Measurements from ENCODE around the gene GPR82.

GPR82 gene

DNA sequence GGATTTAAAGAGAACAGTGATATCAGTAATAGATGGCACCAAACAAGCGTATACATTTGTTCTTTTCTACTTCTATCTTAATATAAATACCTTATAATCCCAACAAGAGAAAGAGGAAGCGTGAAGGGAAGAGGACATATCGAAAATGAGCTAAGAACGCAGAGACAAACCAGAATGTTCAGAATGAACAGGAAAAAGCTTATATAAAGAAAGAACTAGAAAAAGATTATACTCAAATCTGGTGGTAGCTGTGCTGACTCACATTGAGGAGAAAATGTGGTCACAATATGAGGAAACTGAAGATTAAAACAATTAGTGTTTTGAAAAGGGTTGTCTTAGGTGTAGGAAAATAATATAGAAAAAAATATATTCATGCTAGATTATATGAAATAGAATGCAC is 37.2 kb upstream of the GPR82 start:
- no peak for DNase-seq
- Histone ChIP-seq H3K4me3 (ENCODE audit: low read length) (no peak overlapping the region), H3K23ac (ENCODE audit: low read length) (no peak overlapping the region), H3K56ac (ENCODE audit: low read length) (no peak overlapping the region), H2BK15ac (replicated peaks; ENCODE audit: low read depth) (no peak overlapping the region), H2BK5ac (ENCODE audit: low read length) (no peak overlapping the region), H4K5ac (ENCODE audit: low read length) (no peak overlapping the region), H3K4me1 (ENCODE audit: control insufficient read depth, low read depth, low read length) (no peaks in the 10 kb centered on the region), H3K4ac (ENCODE audit: low read depth, low read length) (no peak overlapping the region), H3K18ac (ENCODE audit: low read length) (no peak overlapping the region), H3K79me1 (ENCODE audit: low read length) (no peaks in the 10 kb centered on the region), H4K8ac (ENCODE audit: low read depth, low read length) (no peak overlapping the region), H3K9ac (ENCODE audit: low read length) (no peak overlapping the region), H2AK5ac (ENCODE audit: low read length) (no peak overlapping the region), H2BK120ac (ENCODE audit: low read depth, low read length) (no peak overlapping the region), H3K36me3 (ENCODE audit: control insufficient read depth, insufficient read depth, low read length) (no peaks in the 10 kb centered on the region), H3K27ac (ENCODE audit: low read depth, low read length) (no peak overlapping the region), H3K27me3 (ENCODE audit: insufficient read depth, low read length, poor library complexity) (no peaks in the 10 kb centered on the region), H3K4me2 (ENCODE audit: low read length) (no peak overlapping the region), H3K79me2 (ENCODE audit: control insufficient read depth, insufficient read depth, low read length) (no peaks in the 10 kb centered on the region)
- no CpG with 5 or more reads among the region's 4 CpGs for whole genome bisulfite sequencing (ENCODE audit: extremely low coverage, insufficient coverage, low lambda C conversion rate)

DNA sequence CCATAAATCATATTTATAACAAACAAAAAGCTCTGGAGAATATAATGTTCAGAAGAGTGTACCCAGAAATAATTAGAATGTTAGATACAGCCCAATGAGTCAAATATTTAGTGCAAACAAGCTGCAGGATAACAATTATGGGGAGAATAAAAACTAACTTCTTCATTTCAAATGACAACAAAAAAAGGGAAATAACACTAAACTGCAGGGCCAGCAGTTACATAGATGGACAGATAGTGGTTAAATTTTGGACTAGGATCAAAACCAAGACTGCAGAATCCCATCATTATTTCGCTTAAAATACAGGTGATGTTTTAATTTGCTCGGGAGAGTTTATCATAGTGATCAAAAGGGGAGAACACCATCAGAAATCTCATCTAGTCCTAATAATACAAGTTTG is 35.8 kb upstream of the GPR82 start:
- H3K18ac ChIP-seq (ENCODE audit: low read length), result no peak overlapping the region
- no peak overlapping the region for H3K4me3 ChIP-seq (ENCODE audit: low read length)
- no peaks in the 10 kb centered on the region for H3K36me3 ChIP-seq (ENCODE audit: control insufficient read depth, insufficient read depth, low read length)
- no peak overlapping the region for H3K4ac ChIP-seq (ENCODE audit: low read depth, low read length)
- H3K27ac ChIP-seq (ENCODE audit: low read depth, low read length), result no peak overlapping the region
- H3K4me2 ChIP-seq (ENCODE audit: low read length), result no peak overlapping the region
- H3K79me1 ChIP-seq (ENCODE audit: low read length), result no peaks in the 10 kb centered on the region
- H3K27me3 ChIP-seq (ENCODE audit: insufficient read depth, low read length, poor library complexity), result no peaks in the 10 kb centered on the region
- WGBS (ENCODE audit: extremely low coverage, insufficient coverage, low lambda C conversion rate), result no CpG with 5 or more reads among the region's 2 CpGs
- H3K23ac ChIP-seq (ENCODE audit: low read length), result no peak overlapping the region
- H3K9ac ChIP-seq (ENCODE audit: low read length), result no peak overlapping the region
- no peak overlapping the region for H4K8ac ChIP-seq (ENCODE audit: low read depth, low read length)
- no peak overlapping the region for H2AK5ac ChIP-seq (ENCODE audit: low read length)
- no peak for DNase-seq
- no peak overlapping the region for H2BK5ac ChIP-seq (ENCODE audit: low read length)
- no peak overlapping the region for H2BK120ac ChIP-seq (ENCODE audit: low read depth, low read length)
- H3K56ac ChIP-seq (ENCODE audit: low read length), result no peak overlapping the region
- H3K79me2 ChIP-seq (ENCODE audit: control insufficient read depth, insufficient read depth, low read length), result no peaks in the 10 kb centered on the region
- no peak overlapping the region for H4K5ac ChIP-seq (ENCODE audit: low read length)
- H2BK15ac ChIP-seq (replicated peaks; ENCODE audit: low read depth), result no peak overlapping the region
- H3K4me1 ChIP-seq (ENCODE audit: control insufficient read depth, low read depth, low read length), result no peaks in the 10 kb centered on the region

DNA sequence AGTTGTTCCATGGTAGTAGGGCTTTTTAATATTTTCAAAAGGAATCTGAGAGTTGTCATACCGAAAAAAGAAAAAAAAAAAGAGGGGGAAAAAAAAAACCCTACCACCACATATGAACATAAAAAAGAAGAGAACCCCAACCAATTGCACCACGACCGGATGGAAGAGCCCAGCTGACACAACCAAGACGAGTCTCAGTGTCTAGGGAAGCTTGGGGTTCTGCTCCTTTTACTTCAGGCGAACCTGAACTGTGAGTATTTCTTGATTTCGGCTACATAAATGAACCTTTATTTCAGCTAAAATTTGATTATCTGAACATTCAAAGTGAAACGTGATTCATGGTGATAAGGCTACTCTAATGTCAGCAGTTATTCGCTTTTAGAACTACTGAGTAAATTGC is 35.1 kb upstream of the GPR82 start, which contains the start of gene GPR34:
GPR34 (plus strand) TSS at position 139 of the 400 bp plus-strand sequence. CDS start 6,661 bp downstream, outside the sequence.
- no peak within 1 kb of the TSS for H3K56ac ChIP-seq (ENCODE audit: low read length)
- H3K36me3 ChIP-seq (ENCODE audit: control insufficient read depth, insufficient read depth, low read length), result no peaks in the 10 kb centered on the region
- no peak for DNase-seq
- H3K23ac ChIP-seq (ENCODE audit: low read length), result no peak within 1 kb of the TSS
- no peak within 1 kb of the TSS for H3K18ac ChIP-seq (ENCODE audit: low read length)
- H3K79me1 ChIP-seq (ENCODE audit: low read length), result no peaks in the 10 kb centered on the region
- no peak within 1 kb of the TSS for H2BK120ac ChIP-seq (ENCODE audit: low read depth, low read length)
- no peak within 1 kb of the TSS for H2BK5ac ChIP-seq (ENCODE audit: low read length)
- no peaks in the 10 kb centered on the region for H3K4me1 ChIP-seq (ENCODE audit: control insufficient read depth, low read depth, low read length)
- no peak within 1 kb of the TSS for H4K8ac ChIP-seq (ENCODE audit: low read depth, low read length)
- H3K27ac ChIP-seq (ENCODE audit: low read depth, low read length), result no peak within 1 kb of the TSS
- H3K4me2 ChIP-seq (ENCODE audit: low read length), result no peak within 1 kb of the TSS
- H3K27me3 ChIP-seq (ENCODE audit: insufficient read depth, low read length, poor library complexity), result no peaks in the 10 kb centered on the region
- no peak within 1 kb of the TSS for H3K9ac ChIP-seq (ENCODE audit: low read length)
- H4K5ac ChIP-seq (ENCODE audit: low read length), result no peak within 1 kb of the TSS
- no peak within 1 kb of the TSS for H3K4ac ChIP-seq (ENCODE audit: low read depth, low read length)
- no CpG with 5 or more reads among the region's 8 CpGs for WGBS (ENCODE audit: extremely low coverage, insufficient coverage, low lambda C conversion rate)
- no peak within 1 kb of the TSS for H2AK5ac ChIP-seq (ENCODE audit: low read length)
- no peak within 1 kb of the TSS for H2BK15ac ChIP-seq (replicated peaks; ENCODE audit: low read depth)
- no peak within 1 kb of the TSS for H3K4me3 ChIP-seq (ENCODE audit: low read length)
- H3K79me2 ChIP-seq (ENCODE audit: control insufficient read depth, insufficient read depth, low read length), result no peaks in the 10 kb centered on the region

DNA sequence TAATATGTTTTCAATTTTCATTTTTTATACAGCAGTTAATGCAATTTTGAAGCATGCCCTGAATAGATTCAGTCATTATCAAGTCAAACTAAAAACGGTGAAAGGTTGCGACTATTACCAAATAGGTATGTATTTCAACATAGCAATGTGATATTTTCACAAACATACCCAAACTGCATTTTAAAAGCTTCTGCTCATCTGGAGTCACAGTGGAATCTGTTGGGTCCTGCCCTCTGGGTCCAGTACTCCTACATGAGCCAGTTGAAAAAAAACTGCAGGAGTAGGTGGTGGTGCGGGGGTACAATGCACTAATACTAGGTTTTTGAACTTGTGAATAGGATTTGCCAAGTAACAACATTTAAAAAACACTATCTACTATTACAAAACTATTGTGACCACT is 34.3 kb upstream of the GPR82 start:
- no CpG with 5 or more reads among the region's 3 CpGs for WGBS (ENCODE audit: extremely low coverage, insufficient coverage, low lambda C conversion rate)
- Histone ChIP-seq H4K5ac (ENCODE audit: low read length) (no peak overlapping the region), H2BK120ac (ENCODE audit: low read depth, low read length) (no peak overlapping the region), H3K4ac (ENCODE audit: low read depth, low read length) (no peak overlapping the region), H3K36me3 (ENCODE audit: control insufficient read depth, insufficient read depth, low read length) (no peaks in the 10 kb centered on the region), H3K4me3 (ENCODE audit: low read length) (no peak overlapping the region), H4K8ac (ENCODE audit: low read depth, low read length) (no peak overlapping the region), H2AK5ac (ENCODE audit: low read length) (no peak overlapping the region), H3K27me3 (ENCODE audit: insufficient read depth, low read length, poor library complexity) (no peaks in the 10 kb centered on the region), H2BK15ac (replicated peaks; ENCODE audit: low read depth) (no peak overlapping the region), H2BK5ac (ENCODE audit: low read length) (no peak overlapping the region), H3K79me2 (ENCODE audit: control insufficient read depth, insufficient read depth, low read length) (no peaks in the 10 kb centered on the region), H3K9ac (ENCODE audit: low read length) (no peak overlapping the region), H3K56ac (ENCODE audit: low read length) (no peak overlapping the region), H3K23ac (ENCODE audit: low read length) (no peak overlapping the region), H3K4me2 (ENCODE audit: low read length) (no peak overlapping the region), H3K27ac (ENCODE audit: low read depth, low read length) (no peak overlapping the region), H3K79me1 (ENCODE audit: low read length) (no peaks in the 10 kb centered on the region), H3K18ac (ENCODE audit: low read length) (no peak overlapping the region), H3K4me1 (ENCODE audit: control insufficient read depth, low read depth, low read length) (no peaks in the 10 kb centered on the region)
- no peak for DNase-seq

DNA sequence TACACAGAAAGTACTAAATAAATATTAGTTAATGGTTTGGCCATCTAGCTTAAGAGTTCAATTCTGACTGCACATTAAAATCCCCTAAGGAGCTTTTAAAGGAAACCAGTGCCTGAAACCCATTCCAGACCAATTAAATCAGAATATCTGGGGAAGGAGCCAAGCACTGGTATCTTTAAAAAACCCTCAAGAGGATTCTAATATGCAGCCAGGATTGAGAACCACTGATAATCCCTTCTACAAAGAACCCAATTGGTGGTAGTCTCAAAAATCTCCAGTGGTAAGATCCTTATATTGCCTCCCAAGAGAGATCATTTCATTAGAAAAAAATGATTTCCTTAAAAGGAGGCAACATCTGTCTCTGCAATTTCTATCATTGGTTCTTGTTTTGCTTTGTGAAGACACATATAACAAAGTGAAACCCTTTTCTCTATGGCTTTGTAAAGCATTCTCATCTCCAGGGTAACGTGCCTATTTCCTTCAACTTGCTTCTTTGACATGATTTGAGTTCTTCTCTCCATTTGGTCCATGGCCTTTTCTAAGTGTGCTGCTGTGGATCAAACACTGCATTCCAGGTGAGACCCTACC is 31.7 kb upstream of the GPR82 start:
- no CpG with 5 or more reads among the region's 1 CpG for WGBS (ENCODE audit: extremely low coverage, insufficient coverage, low lambda C conversion rate)
- no peak overlapping the region for H3K4ac ChIP-seq (ENCODE audit: low read depth, low read length)
- H3K27me3 ChIP-seq (ENCODE audit: insufficient read depth, low read length, poor library complexity), result no peaks in the 10 kb centered on the region
- no peaks in the 10 kb centered on the region for H3K4me1 ChIP-seq (ENCODE audit: control insufficient read depth, low read depth, low read length)
- no peaks in the 10 kb centered on the region for H3K79me2 ChIP-seq (ENCODE audit: control insufficient read depth, insufficient read depth, low read length)
- no peak overlapping the region for H3K23ac ChIP-seq (ENCODE audit: low read length)
- H3K79me1 ChIP-seq (ENCODE audit: low read length), result no peaks in the 10 kb centered on the region
- no peak overlapping the region for H4K5ac ChIP-seq (ENCODE audit: low read length)
- no peak overlapping the region for H4K8ac ChIP-seq (ENCODE audit: low read depth, low read length)
- H2BK15ac ChIP-seq (replicated peaks; ENCODE audit: low read depth), result no peak overlapping the region
- no peak overlapping the region for H3K18ac ChIP-seq (ENCODE audit: low read length)
- no peak overlapping the region for H2BK5ac ChIP-seq (ENCODE audit: low read length)
- no peak overlapping the region for H3K4me3 ChIP-seq (ENCODE audit: low read length)
- no peak for DNase-seq
- H3K56ac ChIP-seq (ENCODE audit: low read length), result no peak overlapping the region
- no peak overlapping the region for H3K4me2 ChIP-seq (ENCODE audit: low read length)
- no peak overlapping the region for H2BK120ac ChIP-seq (ENCODE audit: low read depth, low read length)
- no peak overlapping the region for H3K27ac ChIP-seq (ENCODE audit: low read depth, low read length)
- H3K9ac ChIP-seq (ENCODE audit: low read length), result no peak overlapping the region
- H2AK5ac ChIP-seq (ENCODE audit: low read length), result no peak overlapping the region
- no peaks in the 10 kb centered on the region for H3K36me3 ChIP-seq (ENCODE audit: control insufficient read depth, insufficient read depth, low read length)

DNA sequence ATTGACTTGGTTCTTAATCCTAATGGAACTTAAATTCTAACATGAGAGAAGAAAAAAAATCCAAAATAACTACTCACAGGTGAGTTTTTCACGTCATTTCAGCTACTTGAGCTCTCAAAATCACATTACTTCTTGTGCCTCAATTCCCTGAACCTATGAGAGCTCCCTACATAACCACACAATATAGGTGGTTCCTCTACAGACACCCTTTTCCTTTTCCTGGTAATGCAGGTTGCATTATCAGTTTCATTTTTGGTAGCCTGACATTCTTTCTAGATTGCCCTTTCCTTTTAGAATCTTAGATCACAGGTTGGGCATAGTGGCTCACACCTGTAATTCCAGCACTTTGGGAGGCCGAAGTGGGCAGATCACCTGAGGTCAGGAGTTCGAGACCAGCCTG is 31.0 kb upstream of the GPR82 start:
- no peak overlapping the region for H3K23ac ChIP-seq (ENCODE audit: low read length)
- no peaks in the 10 kb centered on the region for H3K27me3 ChIP-seq (ENCODE audit: insufficient read depth, low read length, poor library complexity)
- no peak overlapping the region for H3K9ac ChIP-seq (ENCODE audit: low read length)
- H3K79me1 ChIP-seq (ENCODE audit: low read length), result no peaks in the 10 kb centered on the region
- H3K18ac ChIP-seq (ENCODE audit: low read length), result no peak overlapping the region
- no peak for DNase-seq
- H3K4ac ChIP-seq (ENCODE audit: low read depth, low read length), result no peak overlapping the region
- H2BK15ac ChIP-seq (replicated peaks; ENCODE audit: low read depth), result no peak overlapping the region
- no peak overlapping the region for H3K4me2 ChIP-seq (ENCODE audit: low read length)
- no peak overlapping the region for H4K8ac ChIP-seq (ENCODE audit: low read depth, low read length)
- no peaks in the 10 kb centered on the region for H3K79me2 ChIP-seq (ENCODE audit: control insufficient read depth, insufficient read depth, low read length)
- H3K36me3 ChIP-seq (ENCODE audit: control insufficient read depth, insufficient read depth, low read length), result no peaks in the 10 kb centered on the region
- no peak overlapping the region for H3K4me3 ChIP-seq (ENCODE audit: low read length)
- no peaks in the 10 kb centered on the region for H3K4me1 ChIP-seq (ENCODE audit: control insufficient read depth, low read depth, low read length)
- no peak overlapping the region for H2BK120ac ChIP-seq (ENCODE audit: low read depth, low read length)
- H3K27ac ChIP-seq (ENCODE audit: low read depth, low read length), result no peak overlapping the region
- H2BK5ac ChIP-seq (ENCODE audit: low read length), result no peak overlapping the region
- H2AK5ac ChIP-seq (ENCODE audit: low read length), result no peak overlapping the region
- H3K56ac ChIP-seq (ENCODE audit: low read length), result no peak overlapping the region
- no peak overlapping the region for H4K5ac ChIP-seq (ENCODE audit: low read length)
- WGBS (ENCODE audit: extremely low coverage, insufficient coverage, low lambda C conversion rate), result no CpG with 5 or more reads among the region's 3 CpGs

Measured in mesendoderm (in vitro differentiated cells).